Measurements from ENCODE around the gene PHF10.

PHF10 gene

GRCh38 chr6:169720207-169720855 is 4.0 kb downstream of the PHF10 start (continued):
- TF ChIP-seq CREB5 (CRISPR knock-in tag; IDR thresholded peaks at IDR 0.05; ENCODE audit: low read depth), result no peak
- TF ChIP-seq ZC3H10 (CRISPR knock-in tag; IDR thresholded peaks at IDR 0.05), result no peak
- no peak for TF ChIP-seq TOX (CRISPR knock-in tag; IDR thresholded peaks at IDR 0.05; ENCODE audit: borderline replicate concordance)

GRCh38 chr6:169719117-169719516 is 5.2 kb downstream of the PHF10 start:
- peak; percentile 78 for TF ChIP-seq ISL1 (CRISPR knock-in tag; IDR thresholded peaks at IDR 0.05)
- no peak for TF ChIP-seq CSDC2 (CRISPR knock-in tag; IDR thresholded peaks at IDR 0.05)
- ATAC-seq, result no peak

- no peak for ATAC-seq
- no peak for TF ChIP-seq PATZ1 (CRISPR knock-in tag; IDR thresholded peaks at IDR 0.05; ENCODE audit: borderline replicate concordance)
- no peak for TF ChIP-seq TCF4 (CRISPR knock-in tag; IDR thresholded peaks at IDR 0.05; ENCODE audit: borderline replicate concordance)
- TF ChIP-seq BACH2 (CRISPR knock-in tag; IDR thresholded peaks at IDR 0.05; ENCODE audit: borderline replicate concordance), result no peak
- TF ChIP-seq RARB (CRISPR knock-in tag; IDR thresholded peaks at IDR 0.05), result no peak
- TF ChIP-seq ARNTL (CRISPR knock-in tag; IDR thresholded peaks at IDR 0.05; ENCODE audit: borderline replicate concordance, low read depth), result no peak
- no peak for TF ChIP-seq ZFP3 (CRISPR knock-in tag; IDR thresholded peaks at IDR 0.05)
- TF ChIP-seq SNAI2 (CRISPR knock-in tag; IDR thresholded peaks at IDR 0.05), result no peak
- TF ChIP-seq ZNF8 (CRISPR knock-in tag; IDR thresholded peaks at IDR 0.05), result no peak
- TF ChIP-seq POU6F1 (CRISPR knock-in tag; IDR thresholded peaks at IDR 0.05; ENCODE audit: borderline replicate concordance, low read depth), result no peak
- no peak for TF ChIP-seq ZNF565 (CRISPR knock-in tag; conservative IDR thresholded peaks at IDR 0.05; ENCODE audit: low read depth)
- TF ChIP-seq GLIS3 (CRISPR knock-in tag; IDR thresholded peaks at IDR 0.05), result no peak
- no peak for TF ChIP-seq ZFP30 (CRISPR knock-in tag; IDR thresholded peaks at IDR 0.05)
- TF ChIP-seq TOX (CRISPR knock-in tag; IDR thresholded peaks at IDR 0.05; ENCODE audit: borderline replicate concordance), result no peak
- no peak for TF ChIP-seq ZNF70 (CRISPR knock-in tag; IDR thresholded peaks at IDR 0.05)
- no peak for TF ChIP-seq ESRRG (CRISPR knock-in tag; IDR thresholded peaks at IDR 0.05)
- TF ChIP-seq CSDC2 (CRISPR knock-in tag; IDR thresholded peaks at IDR 0.05), result no peak
- no peak for TF ChIP-seq OSR1 (CRISPR knock-in tag; IDR thresholded peaks at IDR 0.05)
These were observed 9.7 kb downstream of the PHF10 start for GRCh38 chr6:169714595-169714994.

GRCh38 chr6:169714178-169714577 is 10.1 kb downstream of the PHF10 start:
- no peak for TF ChIP-seq OSR1 (CRISPR knock-in tag; IDR thresholded peaks at IDR 0.05)
- TF ChIP-seq BACH2 (CRISPR knock-in tag; IDR thresholded peaks at IDR 0.05; ENCODE audit: borderline replicate concordance), result no peak
- no peak for TF ChIP-seq POU6F1 (CRISPR knock-in tag; IDR thresholded peaks at IDR 0.05; ENCODE audit: borderline replicate concordance, low read depth)
- TF ChIP-seq CSRNP3 (CRISPR knock-in tag; IDR thresholded peaks at IDR 0.05), result no peak
- no peak for TF ChIP-seq ZFP30 (CRISPR knock-in tag; IDR thresholded peaks at IDR 0.05)
- no peak for ATAC-seq

Measured in SK-N-SH treated with all-trans-retinoic acid at 6 μM for 48 hours (cell line).